Fibroblast of gingiva (primary cell): ENCODE results near the gene DCTN4.

Source experiments
- DNase-seq: peaks from one replicate; pipeline ENCODE4 v3.0.0-alpha.2; 2011; ENCODE audit warnings: low read depth

DCTN4 gene

GRCh38 chr5:150670948-150671310, 87.9 kb downstream of the DCTN4 start:
- no peak for DNase-seq

DNA sequence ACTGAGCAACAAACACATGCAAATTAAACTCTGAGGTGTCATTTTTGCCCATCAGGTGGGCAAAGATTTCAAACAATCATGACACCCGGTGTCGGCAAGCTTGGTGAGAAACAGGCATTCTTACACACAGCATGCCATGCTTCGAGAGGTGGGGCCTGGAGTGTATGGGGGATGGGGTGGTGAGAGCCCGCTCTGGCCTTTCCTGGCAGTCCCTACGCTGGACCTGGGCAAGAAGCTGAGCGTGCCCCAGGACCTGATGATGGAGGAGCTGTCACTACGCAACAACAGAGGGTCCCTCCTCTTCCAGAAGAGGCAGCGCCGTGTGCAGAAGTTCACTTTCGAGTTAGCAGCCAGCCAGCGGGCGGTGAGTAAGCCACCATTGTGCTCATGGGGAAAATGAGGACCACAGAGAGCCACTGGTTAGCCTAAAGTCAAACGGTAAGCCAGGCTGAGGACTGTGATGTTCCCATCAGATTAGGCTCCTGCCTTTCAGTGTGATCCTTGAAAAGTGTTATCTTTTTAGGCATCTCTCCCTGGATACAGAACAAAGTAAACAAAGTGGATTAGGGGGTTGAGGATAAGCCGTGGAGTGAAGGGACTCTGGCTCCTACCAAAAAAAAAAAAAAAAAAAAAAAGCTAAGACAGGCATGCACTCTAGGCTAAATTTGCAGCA, 88.4 kb downstream of the DCTN4 start:
- no peak for DNase-seq

DNA sequence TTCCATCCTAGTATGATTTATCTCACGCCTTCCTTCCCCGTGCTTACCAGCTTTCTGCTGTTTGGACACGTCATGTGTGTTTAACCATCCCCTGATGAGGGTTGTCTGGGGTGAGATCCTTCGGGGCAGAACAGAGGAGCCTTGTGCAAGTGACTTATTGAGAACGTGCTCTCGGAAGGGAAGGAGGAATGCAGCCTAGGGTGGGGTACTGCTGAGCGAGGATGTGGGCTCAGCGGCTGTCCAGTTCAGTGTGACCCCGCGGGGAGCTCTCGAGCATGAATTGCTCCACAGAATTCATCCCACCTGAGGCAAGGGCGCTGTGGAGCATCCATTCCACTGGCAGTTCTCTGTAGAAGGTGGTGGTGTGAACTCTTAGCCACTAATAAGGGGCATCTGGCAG, 93.8 kb downstream of the DCTN4 start:
- DNase-seq = no peak

DNA sequence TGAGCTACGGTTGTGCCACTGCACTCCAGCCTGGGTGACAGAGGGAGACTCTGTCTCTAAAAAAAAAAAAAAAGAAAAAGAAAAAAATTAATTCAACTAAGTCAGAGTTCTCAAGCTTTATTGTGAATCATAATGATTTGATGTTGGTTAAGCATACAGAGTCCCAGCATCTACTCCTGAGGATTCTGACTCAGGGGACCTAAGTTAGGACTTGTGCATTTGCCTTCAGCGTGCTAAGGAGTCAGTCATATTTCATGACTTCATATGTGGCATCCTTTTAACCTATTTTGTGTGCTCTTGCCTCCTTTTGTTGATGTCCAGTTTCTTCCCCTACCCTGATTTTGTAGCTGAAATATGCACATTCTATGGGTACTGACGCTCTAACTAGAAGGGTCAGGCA, 94.9 kb downstream of the DCTN4 start:
- no peak for DNase-seq

GRCh38 chr5:150662731-150663516, 95.9 kb downstream of the DCTN4 start:
- DNase-seq = no peak

GRCh38 chr5:150661821-150662596, 96.8 kb downstream of the DCTN4 start:
- DNase-seq = no peak

DNA sequence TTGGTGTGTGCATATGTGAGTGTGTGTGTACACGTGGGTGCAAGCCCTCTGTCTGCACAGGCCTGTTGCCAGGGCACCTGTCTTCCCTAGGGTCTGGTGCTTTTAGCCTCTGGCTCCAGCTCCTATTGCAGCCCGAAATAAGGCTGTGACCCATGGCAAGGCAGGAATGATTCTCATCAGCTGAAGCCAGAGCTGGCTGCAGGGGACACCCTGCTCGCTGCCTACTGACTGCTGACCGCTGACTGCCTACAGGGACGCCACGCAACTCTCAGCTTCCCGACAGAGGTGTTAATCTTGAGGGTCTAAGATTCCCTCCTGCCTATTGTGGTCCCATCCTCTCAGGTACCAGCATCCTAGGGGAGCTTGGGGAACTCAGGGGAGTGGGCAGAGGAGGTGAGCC, 97.7 kb downstream of the DCTN4 start, which contains the start of gene MYOZ3:
Gene MYOZ3 (plus strand): TSS at position 166 of the 400 bp plus-strand sequence. CDS start 1,691 bp downstream, outside the sequence.
- no peak for DNase-seq

DNA sequence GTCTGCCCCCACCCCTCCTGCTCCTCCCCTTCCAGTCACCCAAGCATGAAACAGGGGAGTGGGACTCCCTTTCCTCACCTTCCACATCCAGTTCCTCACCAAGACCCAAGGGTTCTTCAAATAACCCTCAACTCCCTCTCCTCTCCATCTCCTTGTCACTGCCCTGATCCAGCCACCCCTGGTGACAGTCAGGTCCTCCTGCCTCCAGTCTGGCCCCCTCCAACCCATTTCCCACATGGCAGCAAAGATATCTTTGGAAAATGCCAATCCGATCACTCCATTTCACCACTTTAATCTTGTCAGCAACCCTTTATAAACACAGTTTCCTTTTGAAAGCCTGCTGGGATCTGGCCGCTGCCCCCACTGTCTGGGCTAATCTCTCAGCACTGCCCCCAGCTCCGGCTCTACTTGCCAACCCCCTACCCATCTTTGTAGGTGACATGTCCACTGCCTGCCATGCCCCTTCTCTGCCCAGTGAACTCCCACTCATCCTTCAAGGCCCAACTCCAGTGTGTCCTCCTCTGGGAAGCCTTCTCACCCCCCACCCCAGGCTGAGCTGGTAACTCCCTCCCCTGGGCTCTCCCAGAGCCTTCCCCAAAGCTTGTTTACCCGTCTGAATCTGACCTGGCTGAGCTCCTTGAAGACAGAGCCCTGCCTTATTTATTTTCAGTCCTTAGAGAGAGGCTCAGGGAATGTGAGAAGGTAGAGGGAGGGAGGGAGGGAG, 98.5 kb downstream of the DCTN4 start:
- DNase-seq = no peak

DNA sequence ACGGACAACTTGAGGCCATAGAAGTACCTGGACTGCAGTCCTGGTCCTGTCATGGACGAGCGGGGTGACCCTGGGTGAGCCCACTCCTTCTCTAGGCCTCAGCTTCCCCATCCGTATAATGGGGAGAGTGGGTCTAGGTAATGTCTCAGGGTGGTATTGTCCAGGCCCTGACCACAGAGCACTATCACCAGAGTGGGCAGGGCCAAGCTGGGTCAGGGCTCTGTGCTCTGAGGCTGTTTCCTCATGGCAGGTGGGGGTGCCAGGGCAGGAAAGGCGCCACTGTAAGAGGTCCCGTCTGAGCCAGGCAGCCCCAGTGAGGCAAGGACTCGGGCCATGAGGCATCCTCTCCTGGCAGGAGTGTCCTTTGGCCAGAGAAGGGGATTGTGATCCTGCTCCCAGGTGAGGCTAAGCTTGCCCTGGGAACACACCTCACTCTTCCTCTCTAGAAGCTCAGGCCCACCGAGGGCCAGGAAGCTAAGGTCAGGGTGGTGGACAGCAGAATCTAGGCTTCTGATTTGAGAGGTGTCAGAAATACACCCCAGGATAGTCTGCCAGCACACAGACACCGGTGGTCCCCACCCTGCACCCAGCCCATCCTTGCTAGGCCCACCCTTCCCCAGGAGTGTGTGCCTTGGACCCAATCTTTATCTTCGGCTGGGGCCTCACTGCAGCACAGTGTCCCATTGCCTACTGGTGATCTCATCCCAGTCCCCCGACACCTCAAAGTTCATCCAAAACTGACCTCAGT, 99.3 kb downstream of the DCTN4 start:
- no peak for DNase-seq

DNA sequence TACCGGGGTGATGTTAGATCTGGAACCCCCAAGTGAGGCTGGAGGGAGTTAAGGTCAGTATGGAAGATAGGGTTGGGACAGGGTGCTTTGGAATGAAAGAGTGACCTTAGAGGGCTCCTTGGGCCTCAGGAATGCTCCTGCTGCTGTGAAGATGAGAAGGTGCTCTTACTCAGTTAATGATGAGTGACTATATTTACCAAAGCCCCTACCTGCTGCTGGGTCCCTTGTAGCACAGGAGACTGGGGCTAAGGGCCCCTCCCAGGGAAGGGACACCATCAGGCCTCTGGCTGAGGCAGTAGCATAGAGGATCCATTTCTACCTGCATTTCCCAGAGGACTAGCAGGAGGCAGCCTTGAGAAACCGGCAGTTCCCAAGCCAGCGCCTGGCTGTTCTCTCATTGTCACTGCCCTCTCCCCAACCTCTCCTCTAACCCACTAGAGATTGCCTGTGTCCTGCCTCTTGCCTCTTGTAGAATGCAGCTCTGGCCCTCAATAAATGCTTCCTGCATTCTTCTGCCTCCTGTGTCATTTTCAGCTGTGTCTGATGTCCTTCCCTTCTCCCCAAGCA, 100.0 kb downstream of the DCTN4 start:
- no peak for DNase-seq
